ENCODE results near the gene ELOVL5.

ELOVL5 gene

GRCh38 chr6:53233309-53233708 is 115.4 kb downstream of the ELOVL5 start:
- no peak for TF ChIP-seq FOXP2 (optimal IDR thresholded peaks at IDR 0.05; ENCODE audit: borderline replicate concordance, extremely low read depth, extremely low read length, insufficient read depth)
- TF ChIP-seq SIN3A (IDR thresholded peaks at IDR 0.05; ENCODE audit: borderline replicate concordance, insufficient read depth, low read length) = no peak
- no peak for TF ChIP-seq POLR2AphosphoS5 (IDR thresholded peaks at IDR 0.05; ENCODE audit: low read depth, low read length)
- no peak for TF ChIP-seq REST (IDR thresholded peaks at IDR 0.05; ENCODE audit: insufficient read depth in 1 of 2, low read depth in 2 of 2, low read length in 2 of 2)
- TF ChIP-seq TAF1 (IDR thresholded peaks at IDR 0.05; ENCODE audit: borderline replicate concordance, insufficient read depth, low read length) = no peak

GRCh38 chr6:53230775-53231467 is 117.8 kb downstream of the ELOVL5 start:
- TF ChIP-seq REST (IDR thresholded peaks at IDR 0.05; ENCODE audit: insufficient read depth in 1 of 2, low read depth in 2 of 2, low read length in 2 of 2) = no peak
- TF ChIP-seq POLR2AphosphoS5 (IDR thresholded peaks at IDR 0.05; ENCODE audit: low read depth, low read length) = no peak
- TF ChIP-seq TAF1 (IDR thresholded peaks at IDR 0.05; ENCODE audit: borderline replicate concordance, insufficient read depth, low read length) = no peak
- TF ChIP-seq FOXP2 (optimal IDR thresholded peaks at IDR 0.05; ENCODE audit: borderline replicate concordance, extremely low read depth, extremely low read length, insufficient read depth) = no peak
- TF ChIP-seq SIN3A (IDR thresholded peaks at IDR 0.05; ENCODE audit: borderline replicate concordance, insufficient read depth, low read length) = no peak

- TF ChIP-seq SIN3A (IDR thresholded peaks at IDR 0.05; ENCODE audit: borderline replicate concordance, insufficient read depth, low read length) (no peak), TAF1 (IDR thresholded peaks at IDR 0.05; ENCODE audit: borderline replicate concordance, insufficient read depth, low read length) (no peak), REST (IDR thresholded peaks at IDR 0.05; ENCODE audit: insufficient read depth in 1 of 2, low read depth in 2 of 2, low read length in 2 of 2) (no peak), FOXP2 (optimal IDR thresholded peaks at IDR 0.05; ENCODE audit: borderline replicate concordance, extremely low read depth, extremely low read length, insufficient read depth) (no peak), POLR2AphosphoS5 (IDR thresholded peaks at IDR 0.05; ENCODE audit: low read depth, low read length) (no peak)
These were observed 120.9 kb downstream of the ELOVL5 start for GRCh38 chr6:53227847-53228246.

GRCh38 chr6:53220605-53221004 is 128.1 kb downstream of the ELOVL5 start:
- TF ChIP-seq SIN3A (IDR thresholded peaks at IDR 0.05; ENCODE audit: borderline replicate concordance, insufficient read depth, low read length) = no peak
- no peak for TF ChIP-seq REST (IDR thresholded peaks at IDR 0.05; ENCODE audit: insufficient read depth in 1 of 2, low read depth in 2 of 2, low read length in 2 of 2)
- TF ChIP-seq POLR2AphosphoS5 (IDR thresholded peaks at IDR 0.05; ENCODE audit: low read depth, low read length) = no peak
- no peak for TF ChIP-seq TAF1 (IDR thresholded peaks at IDR 0.05; ENCODE audit: borderline replicate concordance, insufficient read depth, low read length)
- no peak for TF ChIP-seq FOXP2 (optimal IDR thresholded peaks at IDR 0.05; ENCODE audit: borderline replicate concordance, extremely low read depth, extremely low read length, insufficient read depth)
